ENCODE measurements around the gene GRPEL1.

GRPEL1 gene

GRCh38 chr4:7021355-7021754 is 46.5 kb downstream of the GRPEL1 start:
- DNase-seq: no peak

DNA sequence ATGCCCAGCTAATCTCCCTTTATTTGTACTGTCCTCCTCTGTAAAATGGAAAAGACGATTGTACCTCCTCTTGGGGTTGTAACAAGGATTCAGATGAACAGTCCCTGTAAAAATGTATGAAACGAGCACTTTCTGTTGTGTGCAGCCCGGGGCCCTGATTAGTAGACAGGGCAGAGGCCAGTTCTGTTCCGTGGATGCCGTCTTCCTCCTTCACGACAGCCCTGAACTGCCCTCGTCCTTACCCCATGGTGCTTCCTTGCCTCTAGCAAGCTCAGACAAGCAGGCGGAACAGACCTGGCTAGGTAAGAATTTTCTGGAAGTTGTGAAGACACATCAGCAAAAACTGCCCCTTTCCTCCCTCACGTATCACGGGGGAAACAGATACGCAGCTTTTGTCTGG is 47.0 kb downstream of the GRPEL1 start:
- no peak for DNase-seq

GRCh38 chr4:7020290-7020689 is 47.6 kb downstream of the GRPEL1 start:
- no peak for DNase-seq

GRCh38 chr4:7019367-7019766 is 48.5 kb downstream of the GRPEL1 start:
- no peak for DNase-seq

GRCh38 chr4:7018281-7018680 is 49.6 kb downstream of the GRPEL1 start:
- no peak for DNase-seq

DNA sequence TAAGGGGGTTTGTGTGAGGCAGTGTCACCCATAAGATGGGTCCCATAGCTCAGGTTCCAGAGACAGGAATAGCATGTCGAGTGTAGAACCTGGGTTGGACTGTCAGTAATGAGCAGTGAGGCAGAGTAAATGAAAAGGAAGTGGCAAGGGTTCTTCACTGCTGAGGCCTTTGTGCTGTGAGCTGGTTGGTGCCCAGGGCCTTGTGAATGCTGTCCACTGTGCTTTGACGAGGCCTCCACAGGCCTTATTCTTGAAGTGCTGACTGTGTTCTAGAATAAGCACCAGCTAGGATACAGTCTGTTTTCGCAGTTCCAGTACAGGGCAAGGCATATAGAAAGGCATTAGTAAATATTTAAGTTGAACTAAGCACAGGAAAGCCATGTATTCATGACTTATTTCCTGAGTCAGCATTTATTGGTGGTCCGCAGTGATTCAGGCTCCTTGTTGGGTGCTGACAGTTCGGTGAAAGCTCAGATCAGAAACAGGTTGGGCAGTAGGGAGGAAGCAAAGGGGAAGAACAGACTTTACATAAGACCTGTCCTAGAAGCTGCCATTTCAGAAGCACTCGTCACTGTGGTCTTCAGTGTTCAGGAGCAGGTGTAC is 50.3 kb downstream of the GRPEL1 start:
- DNase-seq: no peak

GRCh38 chr4:7016512-7016911 is 51.4 kb downstream of the GRPEL1 start:
- DNase-seq: no peak

GRCh38 chr4:7016086-7016485 is 51.8 kb downstream of the GRPEL1 start:
- DNase-seq: no peak

DNA sequence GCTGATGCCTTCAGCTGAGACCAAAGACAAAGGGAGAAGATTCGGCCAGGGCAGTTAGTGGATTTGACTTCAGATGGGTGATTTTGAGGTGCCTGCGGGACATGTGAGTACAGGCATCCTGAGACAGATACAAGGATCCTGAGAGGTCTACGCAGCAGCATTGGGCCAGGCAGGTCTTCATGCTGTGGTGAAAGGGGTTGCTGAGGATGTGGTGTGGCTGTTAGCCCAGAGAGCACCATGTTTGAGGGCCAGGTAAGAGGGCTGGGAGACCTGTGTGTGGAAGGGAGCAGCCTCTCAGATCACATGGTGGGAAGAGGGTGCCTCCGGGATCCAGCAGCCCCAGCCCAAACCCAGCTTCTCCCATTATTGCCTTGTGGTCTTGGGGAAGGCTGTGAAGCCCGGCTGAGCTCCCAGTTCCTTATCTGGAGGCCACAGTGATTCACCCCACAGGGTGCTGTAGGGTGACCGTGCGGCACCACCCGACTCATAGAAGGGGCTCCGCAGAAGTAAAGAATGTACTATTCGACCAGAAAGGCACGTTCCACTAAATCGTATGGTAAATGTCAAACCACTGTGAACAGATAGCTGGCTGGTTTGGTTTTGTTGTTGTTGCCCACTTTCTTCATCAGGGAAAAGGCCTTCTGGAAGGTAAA is 52.4 kb downstream of the GRPEL1 start:
- no peak for DNase-seq

- no peak for DNase-seq
Observed at GRCh38 chr4:7014815-7015214, 53.0 kb downstream of the GRPEL1 start.

- no peak for DNase-seq
Observed at GRCh38 chr4:7013175-7013574, 54.7 kb downstream of the GRPEL1 start.

DNA sequence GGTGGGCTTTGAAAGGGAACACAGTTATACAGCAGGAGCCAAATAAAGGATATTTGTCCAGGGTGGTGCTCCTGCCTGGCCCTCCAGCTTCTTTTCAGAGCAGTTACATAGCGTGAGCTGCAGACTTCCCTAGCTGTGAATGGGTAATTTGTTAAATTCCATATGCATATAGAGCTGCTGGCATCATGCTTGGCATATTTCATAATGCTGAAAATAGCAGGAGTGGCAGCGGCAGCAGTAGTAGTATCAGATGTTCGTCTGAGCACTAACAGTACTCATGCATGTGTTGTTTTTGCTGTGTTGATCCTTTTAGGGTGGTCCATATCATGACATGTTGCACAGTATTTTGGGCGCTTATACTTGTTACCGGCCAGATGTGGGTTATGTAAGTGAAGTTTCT is 58.3 kb downstream of the GRPEL1 start:
- no peak for DNase-seq
